Stimulated activated CD4-positive, alpha-beta T cell treated with anti-CD3 and anti-CD28 coated beads, Interleukin-4, amount 100 ng/mL, for 48 hours (primary cell): ENCODE results near the gene SART3.

Experiments
- DNase-seq, 2 donors: peaks; one replicate each; pipeline ENCODE4 v3.0.0-alpha.2; 2020; ENCODE audit warnings: low read depth in 2 of 2

Gene SART3, protein sequence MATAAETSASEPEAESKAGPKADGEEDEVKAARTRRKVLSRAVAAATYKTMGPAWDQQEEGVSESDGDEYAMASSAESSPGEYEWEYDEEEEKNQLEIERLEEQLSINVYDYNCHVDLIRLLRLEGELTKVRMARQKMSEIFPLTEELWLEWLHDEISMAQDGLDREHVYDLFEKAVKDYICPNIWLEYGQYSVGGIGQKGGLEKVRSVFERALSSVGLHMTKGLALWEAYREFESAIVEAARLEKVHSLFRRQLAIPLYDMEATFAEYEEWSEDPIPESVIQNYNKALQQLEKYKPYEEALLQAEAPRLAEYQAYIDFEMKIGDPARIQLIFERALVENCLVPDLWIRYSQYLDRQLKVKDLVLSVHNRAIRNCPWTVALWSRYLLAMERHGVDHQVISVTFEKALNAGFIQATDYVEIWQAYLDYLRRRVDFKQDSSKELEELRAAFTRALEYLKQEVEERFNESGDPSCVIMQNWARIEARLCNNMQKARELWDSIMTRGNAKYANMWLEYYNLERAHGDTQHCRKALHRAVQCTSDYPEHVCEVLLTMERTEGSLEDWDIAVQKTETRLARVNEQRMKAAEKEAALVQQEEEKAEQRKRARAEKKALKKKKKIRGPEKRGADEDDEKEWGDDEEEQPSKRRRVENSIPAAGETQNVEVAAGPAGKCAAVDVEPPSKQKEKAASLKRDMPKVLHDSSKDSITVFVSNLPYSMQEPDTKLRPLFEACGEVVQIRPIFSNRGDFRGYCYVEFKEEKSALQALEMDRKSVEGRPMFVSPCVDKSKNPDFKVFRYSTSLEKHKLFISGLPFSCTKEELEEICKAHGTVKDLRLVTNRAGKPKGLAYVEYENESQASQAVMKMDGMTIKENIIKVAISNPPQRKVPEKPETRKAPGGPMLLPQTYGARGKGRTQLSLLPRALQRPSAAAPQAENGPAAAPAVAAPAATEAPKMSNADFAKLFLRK

DNA sequence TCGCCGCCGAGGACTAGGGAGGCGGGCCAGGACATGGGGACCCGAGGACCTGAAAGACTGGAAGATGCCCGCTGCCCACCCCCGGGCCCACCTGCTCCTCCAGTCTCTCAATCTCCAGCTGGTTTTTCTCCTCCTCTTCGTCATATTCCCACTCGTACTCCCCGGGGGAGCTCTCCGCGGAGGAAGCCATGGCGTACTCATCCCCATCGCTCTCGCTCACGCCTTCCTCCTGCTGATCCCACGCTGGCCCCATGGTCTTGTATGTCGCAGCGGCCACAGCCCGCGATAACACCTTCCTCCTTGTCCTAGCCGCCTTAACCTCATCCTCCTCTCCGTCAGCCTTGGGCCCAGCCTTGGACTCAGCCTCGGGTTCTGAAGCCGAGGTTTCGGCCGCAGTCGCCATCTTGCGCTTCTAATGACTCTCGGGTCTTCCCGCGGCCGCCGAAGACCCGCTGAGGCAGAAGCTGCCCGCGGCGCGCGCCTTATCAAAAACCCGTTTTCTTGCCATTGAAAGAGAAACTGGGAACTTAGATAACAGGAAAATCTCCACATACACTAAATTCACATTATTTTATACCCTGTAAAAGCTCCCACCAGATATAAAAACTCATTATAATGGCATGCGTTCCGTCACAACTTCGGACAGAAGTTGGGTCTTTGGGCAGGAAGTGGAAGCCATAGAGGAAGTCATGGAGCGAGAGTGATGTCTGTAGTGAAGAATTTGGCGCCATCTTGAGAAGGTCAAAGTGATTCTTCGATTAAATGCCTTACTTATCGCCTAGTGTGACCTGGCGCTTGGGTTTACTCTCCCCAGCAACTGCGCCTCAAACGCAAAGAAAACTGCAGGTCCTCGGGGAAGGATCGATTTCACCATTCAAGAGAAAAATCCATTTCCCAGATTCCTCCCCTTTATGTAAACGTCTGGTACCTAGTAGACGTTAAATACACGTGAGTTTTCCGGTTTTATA, at the start of gene SART3:
Gene SART3, minus strand, starts transcription at position 422 of the 968 bp plus-strand sequence. Its CDS starts 19 bp downstream, at position 403.
- DNase-seq, result peak; percentile 71 to 72

DNA sequence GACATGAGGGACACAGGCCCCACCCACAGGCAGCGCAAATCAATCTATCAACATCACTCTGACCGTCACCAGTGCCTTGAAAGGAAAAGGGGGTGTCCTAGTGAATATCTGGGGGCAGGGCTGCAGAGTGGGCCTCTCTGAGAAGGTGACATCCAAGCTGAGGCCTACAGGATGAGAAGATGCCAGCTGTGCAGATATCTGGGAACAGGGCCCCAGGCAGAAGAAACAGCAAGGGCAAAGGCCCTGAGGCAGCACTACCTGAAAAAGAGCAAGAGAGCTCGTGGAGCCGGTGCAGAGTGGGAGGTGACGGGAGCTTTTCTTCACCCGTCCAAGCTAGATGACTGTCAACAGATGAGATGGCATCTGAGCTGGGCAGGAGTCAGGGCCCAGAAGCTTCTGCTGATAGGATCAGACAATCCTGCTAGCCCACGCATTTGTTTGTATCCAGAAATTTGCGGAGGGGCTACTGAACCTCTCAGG, 49.4 kb upstream of the SART3 start:
- DNase-seq, result no peak

DNA sequence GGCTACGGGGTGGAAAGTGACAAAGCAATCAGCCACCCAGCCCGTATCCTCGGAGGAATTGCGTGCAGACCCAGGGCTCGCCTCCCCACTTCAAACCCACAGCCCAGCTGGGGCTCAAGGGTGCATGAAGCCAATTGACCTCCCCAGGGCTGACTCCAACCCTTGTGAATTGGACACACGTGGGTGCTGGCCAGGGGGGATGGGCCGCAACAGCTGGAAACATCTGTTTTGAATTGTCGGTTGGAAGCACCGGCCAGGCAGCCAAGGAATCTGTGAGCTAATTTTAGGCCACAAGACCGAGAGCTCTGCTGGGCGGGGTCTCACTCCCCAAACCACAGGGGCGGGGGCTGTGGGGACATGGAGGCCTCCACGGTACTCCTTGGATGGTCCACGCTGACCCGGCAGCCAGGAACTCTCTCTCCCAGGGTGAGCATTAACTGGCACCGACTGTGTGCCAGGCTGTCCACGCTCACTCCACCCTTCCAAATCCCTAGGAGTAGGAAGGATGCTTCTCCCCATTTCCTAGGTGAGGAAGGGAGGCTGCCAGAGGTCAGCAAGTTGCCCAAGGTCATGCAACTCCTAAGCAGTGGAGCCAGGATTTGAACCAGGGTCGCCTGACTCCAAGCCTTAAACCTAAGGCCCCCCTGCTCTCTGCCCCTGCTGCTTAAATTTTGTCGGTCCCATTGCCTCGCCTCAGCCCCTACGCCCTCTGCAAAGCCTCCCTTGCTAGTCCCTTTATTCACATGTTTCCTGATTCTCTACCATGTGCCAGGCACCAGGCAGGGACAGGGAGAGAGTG, 48.8 kb upstream of the SART3 start:
- DNase-seq, result no peak

DNA sequence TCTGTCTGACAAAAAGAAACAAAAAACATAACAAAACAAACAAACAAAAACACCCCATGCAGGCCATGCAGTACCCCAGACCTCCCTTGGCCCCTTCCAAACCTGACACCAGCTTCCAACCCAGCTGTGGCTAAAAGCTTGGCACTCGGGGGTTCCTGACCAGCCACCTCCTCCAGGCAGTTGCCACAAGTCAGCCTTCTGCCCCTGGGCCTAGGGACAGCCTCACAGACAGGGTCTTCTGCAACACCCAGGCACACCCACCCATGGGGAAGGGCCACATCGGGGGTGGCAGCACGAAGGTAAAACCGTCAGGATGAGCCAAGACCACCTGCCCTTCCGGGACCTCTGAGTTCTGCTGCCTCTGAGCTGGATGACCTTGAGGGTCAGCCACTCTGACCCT, 47.6 kb upstream of the SART3 start:
- no peak for DNase-seq

DNA sequence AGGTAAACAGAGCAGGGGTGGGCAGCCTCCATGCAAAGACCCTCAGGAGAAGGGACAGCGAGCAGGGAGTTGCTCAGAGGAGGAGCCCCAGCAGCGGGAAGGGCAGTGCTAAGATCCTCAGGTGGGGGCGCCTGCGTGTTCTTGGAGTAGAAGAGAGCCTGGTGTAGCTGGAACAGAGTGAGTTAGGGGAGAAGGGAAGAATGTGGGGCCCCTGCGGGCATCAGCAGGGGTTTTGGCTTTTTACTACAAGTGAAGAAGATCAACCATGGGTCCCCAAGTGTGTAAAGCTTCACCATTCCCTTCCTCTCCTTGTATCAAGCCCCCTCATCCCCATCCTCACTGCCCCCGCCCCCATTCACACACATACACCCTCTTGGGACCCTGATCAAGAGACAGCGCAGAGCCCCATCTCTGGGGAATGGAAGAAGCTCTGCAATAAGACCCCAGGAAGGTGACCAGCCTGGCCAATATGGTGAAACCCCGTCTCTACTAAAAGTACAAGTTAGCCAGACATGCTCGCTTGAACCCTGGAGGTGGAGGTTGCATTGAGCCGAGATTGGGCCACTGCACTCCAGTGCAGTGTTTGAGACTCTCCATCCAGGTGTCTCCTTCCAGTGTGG, 47.1 kb upstream of the SART3 start:
- DNase-seq, result no peak

DNA sequence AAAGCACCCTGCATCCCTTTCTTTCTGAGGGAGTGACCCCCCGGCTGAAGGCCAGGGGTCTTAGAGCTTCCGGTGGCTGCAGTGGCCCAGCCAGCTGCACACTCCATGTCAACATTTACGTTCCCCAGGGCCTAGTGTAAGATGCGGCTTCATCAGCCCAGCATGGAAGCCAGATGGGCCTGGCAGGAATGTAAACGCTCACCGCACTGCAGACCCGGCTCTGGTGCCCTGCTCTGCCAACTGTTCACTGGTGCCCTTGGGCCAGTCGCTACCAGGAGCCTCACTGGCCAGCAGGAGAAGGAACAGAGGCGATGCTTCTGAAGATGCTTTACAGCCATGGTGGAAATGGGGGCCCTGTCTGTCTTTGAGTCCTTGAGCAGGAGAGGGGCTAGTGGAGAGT, 45.5 kb upstream of the SART3 start:
- DNase-seq, result no peak

DNA sequence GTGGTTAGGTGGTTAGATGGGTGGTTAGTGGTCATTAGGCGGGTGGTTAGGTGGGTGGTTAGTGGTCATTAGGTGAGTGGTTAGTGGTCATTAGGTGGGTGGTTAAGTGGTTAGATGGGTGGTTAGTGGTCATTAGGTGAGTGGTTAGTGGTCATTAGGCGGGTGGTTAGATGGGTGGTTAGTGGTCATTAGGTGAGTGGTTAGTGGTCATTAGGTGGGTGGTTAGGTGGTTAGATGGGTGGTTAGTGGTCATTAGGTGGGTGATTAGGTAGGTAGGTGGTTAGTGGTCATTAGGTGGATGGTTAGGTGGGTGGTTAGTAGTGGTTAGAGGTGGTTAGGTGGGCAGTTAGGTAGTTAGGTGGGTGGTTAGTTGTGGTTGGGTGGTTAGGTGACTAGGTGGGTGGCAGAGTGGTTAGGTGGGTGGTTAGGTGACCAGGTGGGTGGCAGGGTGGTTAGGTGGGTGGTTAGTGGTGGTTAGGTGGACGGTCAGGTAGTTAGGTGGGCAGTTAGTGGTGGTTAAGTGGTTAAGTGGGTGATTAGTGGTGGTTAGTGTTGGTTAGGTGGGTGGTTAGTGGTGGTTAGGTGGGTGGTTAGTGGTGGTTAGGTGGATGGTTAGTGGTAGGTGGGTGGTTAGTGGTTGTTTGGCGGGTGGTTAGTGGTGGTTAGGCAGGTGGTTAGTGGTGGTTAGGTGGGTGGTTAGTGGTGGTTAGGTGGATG, 44.9 kb upstream of the SART3 start:
- DNase-seq, result no peak

DNA sequence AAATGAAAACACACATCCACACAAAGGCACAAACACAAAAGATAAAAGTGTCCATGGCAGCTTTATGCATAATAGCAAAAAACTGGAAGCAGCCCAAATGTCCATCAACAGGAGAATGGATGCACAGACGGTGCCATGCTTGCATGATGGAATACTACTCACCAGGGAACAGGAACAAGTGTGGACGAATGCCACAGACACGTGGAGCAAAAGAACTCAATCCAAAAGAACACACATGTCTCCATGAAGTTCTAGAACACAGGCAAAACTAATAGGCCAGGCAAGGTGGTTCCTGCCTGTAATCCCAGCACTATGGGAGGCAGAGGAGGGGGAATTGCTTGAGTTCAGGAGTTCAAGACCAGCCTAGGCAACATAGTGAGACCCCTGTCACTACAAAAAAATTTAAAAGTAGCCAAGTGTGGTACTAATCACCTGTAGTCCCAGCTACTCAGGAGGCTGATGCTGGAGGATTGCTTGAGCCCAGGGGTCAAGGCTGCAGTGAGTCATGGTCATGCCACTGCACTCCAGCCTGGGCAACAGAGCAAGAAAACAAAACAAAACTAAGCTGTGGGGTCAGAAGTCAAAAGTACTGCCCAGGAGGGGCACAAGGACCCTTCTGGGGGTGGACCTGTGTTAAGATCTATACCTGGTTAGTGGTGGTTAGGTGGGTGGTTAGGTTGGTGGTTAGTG, 44.2 kb upstream of the SART3 start:
- no peak for DNase-seq

DNA sequence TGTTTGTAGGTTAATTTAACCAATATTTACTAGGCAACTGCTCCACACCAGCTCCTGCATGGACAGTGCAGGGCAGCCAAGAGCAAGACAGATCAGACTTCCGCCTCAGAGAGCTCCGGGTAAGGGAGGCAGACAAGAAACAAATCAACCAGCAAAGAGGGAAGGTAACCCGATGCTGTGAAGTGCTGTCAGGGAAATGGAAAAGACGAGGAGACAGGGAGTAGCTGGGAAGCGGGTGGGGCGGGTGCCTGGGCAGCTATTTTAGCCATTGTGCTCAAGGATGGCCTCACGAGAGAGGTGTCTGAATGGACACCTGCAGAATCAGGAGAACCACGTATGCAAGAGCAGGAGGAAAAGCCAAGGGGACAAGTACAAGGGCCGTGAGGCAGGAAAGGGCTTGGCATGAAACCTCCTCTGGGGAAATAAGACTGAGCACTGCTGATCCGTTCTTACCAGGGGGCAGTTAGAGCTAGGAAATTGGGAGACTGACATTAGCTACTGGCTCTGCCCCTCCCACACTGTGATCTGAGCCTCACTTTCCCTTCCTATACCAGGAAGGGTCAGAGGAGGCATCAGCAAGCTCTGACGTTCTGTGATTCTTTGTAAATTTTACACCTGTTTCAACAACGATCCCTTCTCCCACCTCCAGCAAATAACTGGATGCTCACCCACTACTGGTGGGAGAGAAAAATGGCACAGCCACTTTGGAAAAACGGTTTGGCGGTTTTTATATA, 43.4 kb upstream of the SART3 start:
- DNase-seq, result no peak

DNA sequence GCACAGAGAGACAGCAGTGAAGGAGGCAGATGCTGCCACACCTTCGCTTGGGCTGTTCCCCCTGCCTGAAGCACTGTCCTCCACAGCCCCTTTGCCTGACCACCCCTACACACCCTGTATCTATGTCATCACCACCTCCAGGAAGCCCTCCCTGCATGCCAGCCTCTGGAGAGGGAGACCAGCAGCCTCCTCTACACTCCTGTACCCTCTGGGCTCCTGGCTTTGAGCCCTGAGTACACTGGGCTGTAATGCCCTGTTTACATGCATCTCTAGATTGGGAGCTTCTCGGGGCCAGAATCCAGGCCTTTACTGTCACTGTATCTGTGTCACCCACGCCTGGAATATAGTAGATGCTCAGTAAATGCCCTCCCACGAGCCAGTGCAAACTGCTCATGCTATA, 42.8 kb upstream of the SART3 start:
- DNase-seq, result no peak

DNA sequence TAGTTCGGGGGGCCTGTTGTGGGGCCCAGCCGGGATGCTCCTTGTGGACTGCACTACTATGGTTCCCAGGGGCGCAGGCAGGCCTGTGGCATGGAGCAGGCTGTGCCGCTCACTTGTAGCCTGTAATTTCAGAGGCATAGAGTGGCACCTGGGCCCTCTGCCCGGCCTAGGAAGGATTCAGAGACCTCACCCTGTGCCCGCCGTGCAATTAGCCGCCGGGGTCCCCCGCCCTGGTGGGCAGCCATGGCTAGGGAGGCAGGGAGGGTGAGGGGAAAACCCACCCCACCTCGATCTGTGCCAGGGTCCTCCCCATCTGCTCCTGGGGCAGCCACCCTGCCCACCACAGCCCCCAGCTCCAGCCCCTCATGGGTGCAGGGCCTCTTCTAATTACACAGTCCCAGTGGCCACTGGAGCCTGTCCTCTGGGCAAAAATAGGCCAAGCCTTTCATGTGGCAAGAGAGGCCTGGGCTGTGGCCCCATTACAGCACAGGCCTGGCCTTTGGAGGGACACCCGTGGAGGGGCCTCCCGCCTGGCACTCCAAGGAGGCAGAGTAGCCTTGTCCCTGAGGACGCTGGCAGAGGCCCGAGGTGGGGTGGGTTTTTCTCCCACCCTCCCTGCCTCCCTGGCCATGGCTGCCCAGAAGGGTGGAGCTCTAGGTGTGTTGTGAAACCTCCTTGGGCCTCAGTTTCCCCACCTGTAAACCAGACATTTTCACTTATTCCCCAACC, 42.2 kb upstream of the SART3 start:
- no peak for DNase-seq

DNA sequence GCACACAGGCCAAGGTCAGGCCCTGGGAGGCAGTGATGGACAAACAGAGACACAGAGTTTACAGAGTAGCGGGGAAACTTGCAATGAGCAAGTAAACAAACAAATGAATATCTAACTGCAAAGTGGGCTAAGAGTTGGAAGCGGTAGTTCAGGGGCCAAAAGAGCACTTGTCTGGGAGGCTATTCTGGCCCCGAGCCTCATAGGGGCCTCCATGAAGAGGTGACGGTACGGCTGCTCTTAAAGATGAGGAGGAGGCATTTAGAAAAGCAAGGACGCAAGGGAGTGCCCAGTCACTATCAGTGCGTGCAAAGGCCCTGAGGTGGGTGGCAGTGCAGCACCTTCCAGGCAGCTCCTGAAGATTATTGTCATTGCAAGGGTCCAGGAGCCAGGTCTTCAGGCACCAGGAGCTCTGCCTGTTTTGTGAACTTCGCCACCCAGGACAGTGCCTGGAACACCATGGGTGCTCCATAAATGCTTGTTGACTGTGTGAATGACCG, 41.3 kb upstream of the SART3 start:
- DNase-seq, result no peak

DNA sequence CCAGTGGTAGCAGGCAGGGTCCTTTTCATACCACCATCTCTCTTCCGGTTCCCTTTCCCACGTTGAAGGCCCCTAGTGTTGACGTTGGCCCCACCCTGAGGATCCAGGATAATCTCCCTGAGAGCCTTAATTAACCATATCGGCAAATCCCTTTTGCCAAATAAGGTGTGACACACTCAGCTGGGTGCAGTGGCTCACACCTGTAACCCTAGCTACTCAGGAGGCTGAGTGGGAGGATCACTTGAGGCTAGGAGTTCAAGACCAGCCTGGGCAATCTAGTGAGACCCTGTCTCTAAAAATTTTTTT, 39.7 kb upstream of the SART3 start:
- DNase-seq, result no peak

DNA sequence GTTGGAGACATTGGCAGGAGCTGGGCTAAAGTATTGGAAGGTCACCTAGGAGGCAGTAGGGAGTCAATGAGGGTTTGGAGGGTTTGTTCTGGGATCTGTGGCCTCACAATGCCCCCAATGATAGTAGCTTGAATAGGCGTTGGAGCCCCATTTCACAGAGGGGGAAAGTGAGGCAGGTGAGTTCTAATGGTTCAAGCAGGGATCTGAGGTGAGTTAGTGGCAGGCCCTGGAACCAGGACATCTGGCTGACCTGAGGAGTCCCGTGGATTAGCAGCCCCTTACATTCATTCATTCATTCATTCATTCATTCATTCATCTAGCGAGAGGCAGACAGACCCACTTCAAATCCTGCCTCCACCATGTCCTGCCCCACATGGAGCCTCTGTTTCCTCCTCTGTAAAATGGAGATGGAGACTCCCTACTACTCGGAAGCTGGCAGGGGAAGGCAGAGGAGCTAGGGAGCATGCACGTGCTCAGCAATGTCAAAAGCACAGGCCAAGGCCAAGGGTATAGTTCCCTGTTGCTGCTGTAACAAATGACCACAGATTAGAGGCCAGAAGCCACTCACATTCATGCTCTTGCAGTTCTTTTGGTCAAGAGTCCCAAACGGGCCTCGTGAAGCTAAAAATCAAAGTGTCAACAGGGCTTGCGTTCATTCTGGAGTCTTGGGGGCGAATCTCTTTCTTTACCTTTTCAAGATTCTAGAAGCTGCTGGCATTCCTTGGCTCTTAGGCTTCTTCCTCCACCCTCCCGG, 39.2 kb upstream of the SART3 start:
- DNase-seq, result no peak

DNA sequence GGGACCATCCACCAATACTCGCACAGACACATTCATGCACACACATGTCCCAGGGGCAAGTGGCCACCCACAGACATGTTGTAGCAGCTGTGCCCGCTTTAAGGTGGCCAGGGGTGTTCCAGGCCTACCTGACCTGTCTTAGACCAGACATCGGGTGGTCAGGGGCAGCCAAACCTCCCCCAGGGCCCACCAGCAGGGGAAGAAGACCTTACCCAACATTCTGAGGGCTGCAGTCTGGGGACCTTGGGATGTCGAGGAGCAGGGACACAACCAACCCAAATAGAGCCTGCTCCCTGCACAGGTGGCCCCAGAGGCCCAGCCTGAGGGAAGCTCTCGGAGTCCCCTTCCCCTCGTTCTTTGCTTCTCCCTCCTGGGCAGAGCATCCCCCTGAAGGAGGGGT, 38.6 kb upstream of the SART3 start:
- DNase-seq, result no peak

DNA sequence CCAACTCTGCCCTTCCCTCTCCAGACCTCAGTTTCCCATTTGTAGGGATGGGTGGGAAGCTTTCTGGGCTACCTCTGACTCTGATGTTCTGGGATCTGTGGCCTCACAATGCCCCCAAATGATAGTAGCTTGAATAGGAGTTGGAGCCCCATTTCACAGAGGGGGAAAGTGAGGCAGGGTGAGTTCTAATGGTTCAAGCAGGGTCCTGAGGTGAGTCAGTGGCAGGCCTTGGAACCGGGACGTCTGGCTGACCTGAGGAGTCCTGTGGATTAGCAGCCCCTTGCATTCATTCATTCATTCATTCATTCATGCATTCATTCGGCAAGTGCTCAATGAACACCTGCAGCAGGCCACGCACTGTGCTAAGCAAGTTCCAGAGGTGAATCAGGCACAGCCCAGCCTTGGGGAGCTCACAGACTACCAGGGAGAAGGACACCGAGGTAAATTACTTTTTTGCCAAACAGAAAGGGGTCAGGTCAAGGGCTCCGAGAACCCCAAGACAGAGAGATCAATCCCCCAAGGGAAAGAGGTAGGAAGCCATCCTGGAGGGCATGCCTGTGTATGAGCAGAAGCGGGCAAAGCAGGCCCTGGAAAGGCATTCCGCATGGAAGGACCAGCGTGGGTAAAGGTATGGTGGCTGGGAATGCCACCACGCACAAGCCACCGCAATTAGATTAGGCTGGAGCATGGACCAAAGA, 37.7 kb upstream of the SART3 start:
- no peak for DNase-seq
